Kidney (tissue), 22 donors: ENCODE measurements around the gene ZNF451. TPM values are rescaled to one million over a fixed set of nuclear protein-coding genes. Genes with fewer than 3 reads are reported as not detected.
"Not testable (repeated sequence)": the region's sequence is repeated elsewhere in the genome, so short reads cannot be mapped to it uniquely, and the experiment has no call there.

ENCODE experiments used
- DNase-seq, 5 donors: peaks; one replicate each; pipeline ENCODE4 v3.0.0-alpha.2; 2013 to 2020
- FAIRE-seq: peaks from 2 replicates; lab custom pipeline; 2012; peaks lifted over from hg19 to GRCh38; lab: Jason Lieb, UNC
- H3K27ac ChIP-seq, 2 donors: one replicate each; pipeline ENCODE4 v1.7.0; 2013; ENCODE audit warnings: low read depth in 2 of 2, low read length in 2 of 2, inconsistent platforms in 1 of 2
- H3K27me3 ChIP-seq: one replicate; pipeline ENCODE4 v1.7.1; 2013; ENCODE audit warnings: low read length, inconsistent platforms; ENCODE audit not compliant: control insufficient read depth, insufficient read depth
- H3K36me3 ChIP-seq, 3 donors: one replicate each; pipeline versions ENCODE4 v1.7.0 to v1.7.1; 2013; ENCODE audit warnings: low read length in 3 of 3, control low read depth in 1 of 3, inconsistent platforms in 1 of 3; ENCODE audit not compliant: insufficient read depth in 3 of 3, control insufficient read depth in 2 of 3
- H3K4me1 ChIP-seq, 3 donors: one replicate each; pipeline versions ENCODE4 v1.7.0 to v1.7.1; 2013; ENCODE audit warnings: low read length in 3 of 3, inconsistent platforms in 1 of 3, low read depth in 1 of 3; ENCODE audit not compliant: control insufficient read depth in 2 of 3, insufficient read depth in 2 of 3
- H3K4me3 ChIP-seq, 3 donors: one replicate each; pipeline versions ENCODE4 v1.7.0 to v1.8.1; 2013; ENCODE audit warnings: low read length in 3 of 3, control low read depth in 1 of 3, inconsistent platforms in 1 of 3
- H3K9ac ChIP-seq, 3 donors: one replicate each; pipeline versions ENCODE4 v1.7.0 to v1.7.1; 2013; ENCODE audit warnings: low read length in 3 of 3, control low read depth in 1 of 3, inconsistent platforms in 1 of 3
- H3K9me3 ChIP-seq, 3 donors: one replicate each; pipeline versions ENCODE4 v1.7.0 to v1.7.1; 2013; ENCODE audit warnings: low read length in 3 of 3, control low read depth in 1 of 3, inconsistent platforms in 1 of 3; ENCODE audit not compliant: control insufficient read depth in 2 of 3, insufficient read depth in 1 of 3
- CTCF ChIP-seq: IDR thresholded peaks from 3 replicates; pipeline ENCODE4 v1.5.1; 2012; ENCODE audit warnings: mild to moderate bottlenecking, moderate library complexity, borderline replicate concordance; ENCODE audit not compliant: insufficient read depth; ENCODE audit errors: extremely low read depth
- intact Hi-C: fragments of 100-400 bp; cut with DNase I; formaldehyde crosslinking; loops from one replicate; pipeline ENCODE4 v1.11.1; 2022
- long read RNA-seq, 10 donors: library from polyadenylated mRNA in 1 of 10; unstranded in 1 of 10; transcript quantifications; one replicate each; pipeline ENCODE4 v2.0.0 and lab custom pipeline, GENCODE V29; 2021 to 2026
- polyA plus RNA-seq: library from polyadenylated mRNA; stranded (reverse); fragments of 350-450 nt; fragmentation: Illumina TruSeq; extraction: RNeasy Lipid Tissue Mini Kit (QIAGEN cat#74804); gene quantifications from one replicate; pipeline ENCODE4 v1.2.3, GENCODE V29; 2014; ENCODE audit warnings: low read depth, low replicate concordance; ENCODE audit not compliant: insufficient read depth
- total RNA-seq: library from RNA; stranded (reverse); fragmentation: NEBNext Ultra II Directional; extraction: Animal tissue kit (Norgen Biotek cat#: 25700); gene quantifications from one replicate; pipeline ENCODE4 v1.2.1, GENCODE V29; 2021
- donor health status: control.
- donor health status: control.
- donor health status: control.
- donor health status: control.
- donor health status: control.
- donor health status: DM: yes; HTN: yes; CAD: no.
- donor health status: Normal renal cell carcinoma (clear cell type).

The ZNF451 gene, protein sequence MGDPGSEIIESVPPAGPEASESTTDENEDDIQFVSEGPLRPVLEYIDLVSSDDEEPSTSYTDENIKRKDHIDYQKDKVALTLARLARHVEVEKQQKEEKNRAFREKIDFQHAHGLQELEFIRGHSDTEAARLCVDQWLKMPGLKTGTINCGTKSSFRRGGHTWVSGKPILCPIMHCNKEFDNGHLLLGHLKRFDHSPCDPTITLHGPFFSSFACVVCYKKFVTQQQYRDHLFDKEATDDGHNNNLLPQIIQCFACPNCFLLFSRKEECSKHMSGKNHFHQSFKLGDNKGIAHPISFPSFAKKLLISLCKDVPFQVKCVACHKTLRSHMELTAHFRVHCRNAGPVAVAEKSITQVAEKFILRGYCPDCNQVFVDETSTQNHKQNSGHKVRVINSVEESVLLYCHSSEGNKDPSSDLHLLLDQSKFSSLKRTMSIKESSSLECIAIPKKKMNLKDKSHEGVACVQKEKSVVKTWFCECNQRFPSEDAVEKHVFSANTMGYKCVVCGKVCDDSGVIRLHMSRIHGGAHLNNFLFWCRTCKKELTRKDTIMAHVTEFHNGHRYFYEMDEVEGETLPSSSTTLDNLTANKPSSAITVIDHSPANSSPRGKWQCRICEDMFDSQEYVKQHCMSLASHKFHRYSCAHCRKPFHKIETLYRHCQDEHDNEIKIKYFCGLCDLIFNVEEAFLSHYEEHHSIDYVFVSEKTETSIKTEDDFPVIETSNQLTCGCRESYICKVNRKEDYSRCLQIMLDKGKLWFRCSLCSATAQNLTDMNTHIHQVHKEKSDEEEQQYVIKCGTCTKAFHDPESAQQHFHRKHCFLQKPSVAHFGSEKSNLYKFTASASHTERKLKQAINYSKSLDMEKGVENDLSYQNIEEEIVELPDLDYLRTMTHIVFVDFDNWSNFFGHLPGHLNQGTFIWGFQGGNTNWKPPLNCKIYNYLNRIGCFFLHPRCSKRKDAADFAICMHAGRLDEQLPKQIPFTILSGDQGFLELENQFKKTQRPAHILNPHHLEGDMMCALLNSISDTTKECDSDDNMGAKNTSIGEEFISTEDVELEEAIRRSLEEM
- 55.0 TPM for total RNA-seq
- polyA plus RNA-seq = 7.8 TPM
- long read RNA-seq, donor 1, full-length matches to known transcripts = 5 of 5 reads
- long read RNA-seq, donor 1, partial matches to known transcripts = 0 of 5 reads
- long read RNA-seq, donor 1, other reads (novel, unspliced or antisense) = 0 of 5 reads
- long read RNA-seq, donor 2, full-length matches to known transcripts = 5 of 5 reads
- long read RNA-seq, donor 2, partial matches to known transcripts = 0 of 5 reads
- long read RNA-seq, donor 2, other reads (novel, unspliced or antisense) = 0 of 5 reads
- long read RNA-seq, donor 3, full-length matches to known transcripts = 7 of 7 reads
- long read RNA-seq, donor 3, partial matches to known transcripts = 0 of 7 reads
- long read RNA-seq, donor 3, other reads (novel, unspliced or antisense) = 0 of 7 reads
- long read RNA-seq, donor 4, full-length matches to known transcripts = 5 of 5 reads
- long read RNA-seq, donor 4, partial matches to known transcripts = 0 of 5 reads
- long read RNA-seq, donor 4, other reads (novel, unspliced or antisense) = 0 of 5 reads
- long read RNA-seq, donor 5 = 0 reads
- long read RNA-seq, donor 6, full-length matches to known transcripts = 5 of 5 reads
- long read RNA-seq, donor 6, partial matches to known transcripts = 0 of 5 reads
- long read RNA-seq, donor 6, other reads (novel, unspliced or antisense) = 0 of 5 reads
- long read RNA-seq, donor 7, full-length matches to known transcripts = 10 of 17 reads
- long read RNA-seq, donor 7, partial matches to known transcripts = 1 of 17 reads
- long read RNA-seq, donor 7, other reads (novel, unspliced or antisense) = 6 of 17 reads
- long read RNA-seq, donor 8, full-length matches to known transcripts = 3 of 3 reads
- long read RNA-seq, donor 8, partial matches to known transcripts = 0 of 3 reads
- long read RNA-seq, donor 8, other reads (novel, unspliced or antisense) = 0 of 3 reads
- long read RNA-seq, donor 9, partial matches to known transcripts = 0 of 1 reads
- long read RNA-seq, donor 9, other reads (novel, unspliced or antisense) = 0 of 1 reads
- long read RNA-seq, donor 10, partial matches to known transcripts = 7 of 10 reads
- long read RNA-seq, donor 10, other reads (novel, unspliced or antisense) = 0 of 10 reads

DNA sequence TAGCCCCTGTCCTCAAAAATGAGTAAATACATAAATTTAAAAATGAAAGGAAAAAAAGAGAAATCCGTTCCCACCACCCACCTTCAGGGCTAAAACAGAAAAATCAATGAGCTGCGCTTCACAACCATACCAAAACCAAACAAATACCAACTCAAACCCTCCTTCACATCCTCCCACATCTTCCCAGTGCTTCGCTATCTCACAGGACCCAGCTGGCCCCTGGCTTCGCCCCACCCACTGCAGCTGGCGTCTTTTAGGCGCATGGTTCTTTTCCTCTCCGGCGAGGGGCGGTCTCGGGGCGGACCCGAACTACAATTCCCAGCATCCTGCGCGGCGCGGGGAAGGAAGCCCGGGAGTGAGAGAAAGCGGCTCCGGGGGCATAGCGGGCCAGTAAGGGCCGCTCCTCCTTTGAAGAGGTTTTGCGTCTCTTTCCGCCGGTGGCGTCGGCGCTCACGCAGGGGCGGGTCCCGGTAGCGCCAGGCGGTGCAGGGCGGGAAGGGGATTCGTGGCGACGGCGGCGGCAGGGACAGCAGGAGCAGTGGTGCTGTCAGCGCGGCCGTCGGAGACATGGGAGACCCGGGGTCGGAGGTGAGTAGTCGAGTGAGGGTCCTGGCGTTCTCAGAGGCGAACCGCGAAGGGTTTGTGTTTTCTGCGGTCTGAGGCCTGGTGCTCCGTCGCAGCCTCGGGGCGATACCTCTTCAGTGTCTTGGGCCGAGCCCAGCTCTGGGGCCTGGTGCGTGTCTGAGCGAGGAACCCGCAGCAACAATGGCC, at the start of gene ZNF451:
TSS of gene ZNF451 (plus strand) at position 502 of the 771 bp plus-strand sequence. CDS start at position 568, 66 bp downstream.
- TF ChIP-seq CTCF = no peak
- Histone ChIP-seq H3K27ac (peak within 1 kb of the TSS; percentile 59 to 69), H3K9ac (peak within 1 kb of the TSS in 2 of 3 donors; percentile 36 to 86), H3K36me3 (no peaks in the 10 kb centered on the region), H3K4me1 (peaks cover 2 to 11% (median 4%) of the 10 kb centered on the region in 3 donors), H3K27me3 (no peaks in the 10 kb centered on the region), H3K9me3 (no peaks in the 10 kb centered on the region), H3K4me3 (peak within 1 kb of the TSS; percentile 76 to 89 (median 82))
- peak; percentile 98 to 99 (median 98) for DNase-seq
- FAIRE-seq = peak; percentile 76
- intact Hi-C loops = no loop called here

- H3K36me3 ChIP-seq, H3K4me3 ChIP-seq, intact Hi-C loops, H3K9ac ChIP-seq, FAIRE-seq, H3K9me3 ChIP-seq, H3K27me3 ChIP-seq, H3K27ac ChIP-seq, DNase-seq, H3K4me1 ChIP-seq: not testable (repeated sequence)
These were observed 45.9 kb upstream of the ZNF451 start for GRCh38 chr6:57044061-57044460.

DNA sequence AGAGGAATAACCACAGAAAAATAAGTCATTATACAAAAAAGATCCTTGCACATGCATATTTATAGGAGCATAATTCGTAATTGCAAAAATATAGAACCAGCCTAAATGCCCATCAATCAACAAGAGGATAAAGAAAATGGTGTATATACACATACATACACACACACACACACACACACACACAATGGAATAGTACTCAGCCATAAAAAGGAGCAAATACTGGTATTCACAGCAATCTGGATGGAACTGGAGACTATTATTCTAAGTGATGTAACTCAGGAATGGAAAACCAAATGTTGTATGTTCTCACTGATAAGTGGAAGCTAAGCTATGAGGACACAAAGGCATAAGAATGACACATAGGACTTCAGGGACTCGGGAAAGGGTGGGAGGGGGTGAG, 45.4 kb upstream of the ZNF451 start:
- no peak overlapping the region for H3K9ac ChIP-seq
- intact Hi-C loops = no loop called here
- no peak for DNase-seq
- no peaks in the 10 kb centered on the region for H3K27me3 ChIP-seq
- H3K27ac ChIP-seq = no peak overlapping the region
- no peak for TF ChIP-seq CTCF
- H3K4me3 ChIP-seq = no peak overlapping the region
- no peaks in the 10 kb centered on the region for H3K36me3 ChIP-seq
- FAIRE-seq = no peak
- H3K4me1 ChIP-seq = no peaks in the 10 kb centered on the region
- H3K9me3 ChIP-seq = peaks cover 0 to 2% (median 0%) of the 10 kb centered on the region in 3 donors

- peak; percentile 92 to 96 (median 94) for DNase-seq
- H3K36me3 ChIP-seq, FAIRE-seq, intact Hi-C loops, H3K27me3 ChIP-seq, H3K9me3 ChIP-seq, H3K4me1 ChIP-seq: not testable (repeated sequence)
- Histone ChIP-seq H3K9ac (peak within 1 kb of the TSS in 2 of 3 donors; percentile 29 to 55), H3K27ac (peak within 1 kb of the TSS in 1 of 2 donors; percentile 16), H3K4me3 (peak within 1 kb of the TSS; percentile 60 to 77 (median 76))
These were observed 43.4 kb upstream of the ZNF451 start, which contains the start of gene KIAA1586 for GRCh38 chr6:57046332-57047256. TSS of gene KIAA1586 (plus strand) at chr6:57046693. CDS start at chr6:57046756, 63 bp downstream.
